HG02588 (cell line): Measurements from ENCODE around the gene SUPT6H.
A peak's percentile ranks its signal among the peaks of the same experiment; 100 is the strongest.
"Not testable (repeated sequence)": the region's sequence is repeated elsewhere in the genome, so short reads cannot be mapped to it uniquely, and the experiment has no call there.

ENCODE experiments used
- ATAC-seq: cut with Tn5 transposase; IDR thresholded peaks from one replicate; pipeline ENCODE4 v1.9.1; 2021; ENCODE audit warnings: mild to moderate bottlenecking, moderate library complexity; ENCODE audit not compliant: unreplicated experiment

Gene SUPT6H

GRCh38 chr17:28717578-28718332 lies 55.8 kb downstream of the SUPT6H start, which contains the start of gene RAB34:
RAB34 (minus strand) TSS chr17:28717868; CDS start chr17:28717266, 602 bp downstream.
- ATAC-seq: no peak

GRCh38 chr17:28718333-28719020 lies 56.5 kb downstream of the SUPT6H start:
- no peak for ATAC-seq

GRCh38 chr17:28719021-28719433 lies 57.0 kb downstream of the SUPT6H start:
- no peak for ATAC-seq

GRCh38 chr17:28720247-28720996 lies 58.4 kb downstream of the SUPT6H start:
- no peak for ATAC-seq

- ATAC-seq: not testable (repeated sequence)
These were observed 59.0 kb downstream of the SUPT6H start for GRCh38 chr17:28720997-28721329.

- no peak for ATAC-seq
These were observed 60.6 kb downstream of the SUPT6H start for GRCh38 chr17:28722417-28723158.

GRCh38 chr17:28723159-28723835 lies 61.3 kb downstream of the SUPT6H start:
- no peak for ATAC-seq

GRCh38 chr17:28723836-28724499 lies 62.0 kb downstream of the SUPT6H start:
- ATAC-seq: not testable (repeated sequence)

- ATAC-seq: no peak
These were observed 62.6 kb downstream of the SUPT6H start for GRCh38 chr17:28724500-28725165.

- ATAC-seq: no peak
These were observed 63.2 kb downstream of the SUPT6H start for GRCh38 chr17:28725166-28725659.

GRCh38 chr17:28725660-28726225 lies 63.7 kb downstream of the SUPT6H start:
- ATAC-seq: no peak

- ATAC-seq: no peak
These were observed 64.2 kb downstream of the SUPT6H start, which contains the start of gene TLCD1 for GRCh38 chr17:28726226-28726626. TLCD1 (minus strand) TSS chr17:28726233; CDS start chr17:28726097, 136 bp downstream.

- ATAC-seq: peak; percentile 34
These were observed 64.9 kb downstream of the SUPT6H start for GRCh38 chr17:28726627-28727491.

- peak; percentile 41 for ATAC-seq
These were observed 66.6 kb downstream of the SUPT6H start, which contains the start of gene NEK8 for GRCh38 chr17:28728364-28729200. NEK8 (plus strand) TSS chr17:28728788; CDS start chr17:28728814, 26 bp downstream.

GRCh38 chr17:28729950-28730330 lies 67.9 kb downstream of the SUPT6H start:
- no peak for ATAC-seq

GRCh38 chr17:28733346-28733745 lies 71.3 kb downstream of the SUPT6H start:
- ATAC-seq: no peak
